Hindlimb muscle (tissue), 1 donor: ENCODE data around the gene GZMM. TPM values are rescaled to one million over a fixed set of nuclear protein-coding genes. Genes with fewer than 3 reads are reported as not detected.

Experiments
- DNase-seq: peaks from one replicate; pipeline ENCODE4 v3.0.0-alpha.2; 2013
- polyA plus RNA-seq: library from polyadenylated mRNA; unstranded; fragments of 120-200 nt; gene quantifications from one replicate; pipeline ENCODE4 v1.2.1, GENCODE V29; 2013; ENCODE audit not compliant: insufficient read length

GZMM gene
- polyA plus RNA-seq, 1 donor = 0.21 TPM

- no peak for DNase-seq
These were observed 23.0 kb downstream of the GZMM start for GRCh38 chr19:566844-567243.

GRCh38 chr19:567296-567900 is 23.5 kb downstream of the GZMM start:
- DNase-seq = no peak

- no peak for DNase-seq
These were observed 26.4 kb downstream of the GZMM start for GRCh38 chr19:570251-570686.

GRCh38 chr19:570937-571565 is 27.2 kb downstream of the GZMM start:
- peak; percentile 35 for DNase-seq

GRCh38 chr19:571566-571974 is 27.7 kb downstream of the GZMM start:
- DNase-seq = no peak

GRCh38 chr19:572140-572742 is 28.4 kb downstream of the GZMM start, which contains the start of gene BSG:
BSG (plus strand) TSS chr19:572596; CDS start chr19:572635, 39 bp downstream.
- DNase-seq = peak; percentile 99

- DNase-seq = peak; percentile 62
These were observed 29.1 kb downstream of the GZMM start for GRCh38 chr19:572743-573518.

GRCh38 chr19:573519-573825 is 29.6 kb downstream of the GZMM start:
- DNase-seq = no peak

GRCh38 chr19:574658-575526 is 31.0 kb downstream of the GZMM start:
- DNase-seq = no peak

- no peak for DNase-seq
These were observed 32.0 kb downstream of the GZMM start for GRCh38 chr19:575527-576506.

- DNase-seq = no peak
These were observed 33.0 kb downstream of the GZMM start for GRCh38 chr19:576768-577438.

- DNase-seq = no peak
These were observed 33.9 kb downstream of the GZMM start for GRCh38 chr19:577439-578392.

GRCh38 chr19:579111-579841 is 35.4 kb downstream of the GZMM start:
- DNase-seq = no peak

- no peak for DNase-seq
These were observed 35.9 kb downstream of the GZMM start for GRCh38 chr19:579842-580155.

GRCh38 chr19:580274-580835 is 36.5 kb downstream of the GZMM start:
- no peak for DNase-seq

- DNase-seq = no peak
These were observed 37.7 kb downstream of the GZMM start for GRCh38 chr19:581399-582111.

- no peak for DNase-seq
These were observed 38.8 kb downstream of the GZMM start for GRCh38 chr19:582497-583197.
